ENCODE measurements around the gene BCL7B.
"Not testable (repeated sequence)": the region's sequence is repeated elsewhere in the genome, so short reads cannot be mapped to it uniquely, and the experiment has no call there.

The BCL7B gene

GRCh38 chr7:73532224-73532623, 25.3 kb downstream of the BCL7B start:
- no peak for DNase-seq

- DNase-seq = no peak
Observed at GRCh38 chr7:73530800-73531199, 26.7 kb downstream of the BCL7B start.

GRCh38 chr7:73526896-73527821, 30.3 kb downstream of the BCL7B start:
- DNase-seq = no peak

GRCh38 chr7:73526158-73526494, 31.4 kb downstream of the BCL7B start:
- DNase-seq = not testable (repeated sequence)

- peak; percentile 73 for DNase-seq
Observed at GRCh38 chr7:73522105-73522872, 35.2 kb downstream of the BCL7B start, which contains the start of gene BAZ1B. Gene BAZ1B (minus strand): TSS chr7:73522293. CDS start chr7:73521933, 360 bp downstream.

- no peak for DNase-seq
Observed at GRCh38 chr7:73521636-73522104, 35.8 kb downstream of the BCL7B start.

- DNase-seq = no peak
Observed at GRCh38 chr7:73520673-73521635, 36.5 kb downstream of the BCL7B start.

GRCh38 chr7:73519867-73520672, 37.4 kb downstream of the BCL7B start:
- no peak for DNase-seq

GRCh38 chr7:73518470-73518869, 39.0 kb downstream of the BCL7B start:
- DNase-seq = no peak

- DNase-seq = no peak
Observed at GRCh38 chr7:73517241-73517995, 40.1 kb downstream of the BCL7B start.

GRCh38 chr7:73515178-73515577, 42.3 kb downstream of the BCL7B start:
- DNase-seq = no peak

- no peak for DNase-seq
Observed at GRCh38 chr7:73512018-73512780, 45.3 kb downstream of the BCL7B start.

- no peak for DNase-seq
Observed at GRCh38 chr7:73509463-73509862, 48.0 kb downstream of the BCL7B start.

GRCh38 chr7:73507556-73507955, 49.9 kb downstream of the BCL7B start:
- no peak for DNase-seq

- no peak for DNase-seq
Observed at GRCh38 chr7:73504920-73505319, 52.6 kb downstream of the BCL7B start.

GRCh38 chr7:73504017-73504416, 53.5 kb downstream of the BCL7B start:
- no peak for DNase-seq

GRCh38 chr7:73503229-73503628, 54.3 kb downstream of the BCL7B start:
- no peak for DNase-seq

GRCh38 chr7:73496626-73497025, 60.9 kb downstream of the BCL7B start:
- DNase-seq = no peak

- DNase-seq = not testable (repeated sequence)
Observed at GRCh38 chr7:73495507-73495906, 62.0 kb downstream of the BCL7B start.

GRCh38 chr7:73489976-73490375, 67.5 kb downstream of the BCL7B start:
- no peak for DNase-seq

Data from SIG-M5 (cell line).